ENCODE results near the gene SPATA13.
"Not testable (repeated sequence)": the region's sequence is repeated elsewhere in the genome, so short reads cannot be mapped to it uniquely, and the experiment has no call there.

DNA sequence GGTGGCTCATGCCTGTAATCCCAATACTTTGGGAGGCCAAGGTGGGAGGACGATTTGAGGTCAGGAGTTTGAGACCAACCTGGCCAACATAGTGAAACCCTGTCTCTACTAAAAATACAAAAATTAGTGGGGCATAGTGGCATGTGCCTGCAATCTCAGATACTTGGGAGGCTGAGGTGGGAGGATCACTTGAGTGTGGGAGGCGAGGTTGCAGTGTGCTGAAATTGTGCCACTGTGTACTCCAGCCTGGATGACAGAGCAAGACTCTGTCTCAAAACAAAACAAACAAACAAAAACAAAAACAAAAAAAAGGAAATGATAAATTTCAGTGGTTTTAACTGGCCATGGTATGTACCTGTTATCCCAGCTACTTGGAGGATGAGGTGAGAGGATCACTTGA is 56.3 kb downstream of the SPATA13 start:
- not testable (repeated sequence) for TF ChIP-seq POLR2A (IDR thresholded peaks at IDR 0.05; ENCODE audit: low read length); GATA1 (IDR thresholded peaks at IDR 0.05; ENCODE audit: low read depth, low read length)

Data from erythroblast (primary cell).